Erythroblast (primary cell): Measurements from ENCODE around the gene RPA1.

Experiments
- GATA1 ChIP-seq: IDR thresholded peaks from 2 replicates; pipeline ENCODE4 v1.6.1; 2011; ENCODE audit warnings: low read depth, mild to moderate bottlenecking, control low read depth, low read length, moderate library complexity
- POLR2A ChIP-seq: IDR thresholded peaks from 2 replicates; pipeline ENCODE4 v1.6.1; 2011; ENCODE audit warnings: mild to moderate bottlenecking, low read length

DNA sequence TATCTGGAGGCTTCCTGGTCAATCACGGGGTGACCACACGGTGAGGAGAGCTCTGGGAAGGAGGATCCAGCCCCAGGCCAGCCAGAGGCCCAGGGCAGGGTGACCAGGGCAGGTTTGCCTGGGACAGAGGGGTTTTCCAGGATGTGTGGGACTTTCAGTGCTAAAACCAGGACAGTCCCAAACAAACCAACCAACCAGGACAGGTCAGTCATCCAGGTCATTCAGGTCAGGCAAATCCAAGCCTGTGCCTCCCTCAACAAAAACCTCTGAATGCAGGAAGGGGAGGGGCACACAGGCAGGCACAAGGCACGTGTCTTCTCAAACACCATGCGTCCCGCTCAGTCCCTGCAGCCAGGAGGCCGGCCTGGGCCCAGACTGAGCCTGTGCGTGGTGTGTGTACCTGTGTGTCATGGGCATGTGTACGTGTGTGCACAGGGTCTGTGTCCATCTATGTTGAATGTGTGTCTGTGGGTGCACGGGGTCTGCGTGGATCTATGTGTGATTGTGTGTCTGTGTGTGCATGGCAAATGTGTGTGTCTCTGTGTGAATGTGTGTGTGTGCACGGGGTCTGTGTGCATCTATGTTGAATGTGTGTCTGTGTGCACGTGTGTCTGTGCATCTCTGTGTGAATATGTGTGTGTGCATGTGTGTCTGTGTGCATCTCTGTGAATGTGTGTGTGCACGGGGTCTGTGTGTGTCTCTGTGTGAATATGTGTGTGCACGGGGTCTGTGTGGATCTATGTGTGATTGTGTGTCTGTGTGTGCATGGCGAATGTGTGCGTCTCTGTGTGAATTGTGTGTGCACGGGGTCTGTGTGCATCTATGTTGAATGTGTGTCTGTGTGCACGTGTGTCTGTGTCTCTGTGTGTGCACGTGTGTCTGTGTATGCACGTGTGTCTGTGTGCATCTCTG lies 116.5 kb downstream of the RPA1 start:
- no peak for TF ChIP-seq POLR2A
- no peak for TF ChIP-seq GATA1
